Measurements from ENCODE around the gene AP1M1. TPM values are rescaled to one million over a fixed set of nuclear protein-coding genes. Genes with fewer than 3 reads are reported as not detected.

The AP1M1 gene
- total RNA-seq: 100 to 1,000 TPM in 1 of 6 experiments, 10 to 100 TPM in 5; 44.5 to 102 (median 62.5) TPM
- long read RNA-seq, full-length matches to known transcripts: 8 of 11 reads
- long read RNA-seq, partial matches to known transcripts: 1 of 11 reads
- long read RNA-seq, other reads (novel, unspliced or antisense): 2 of 11 reads

GRCh38 chr19:16197622-16198369 lies at the start of gene AP1M1:
AP1M1 (plus strand) TSS chr19:16197911; CDS start chr19:16198027, 116 bp downstream.
- H3K9me3 ChIP-seq: no peaks in the 10 kb centered on the region
- H3K27me3 ChIP-seq: no peaks in the 10 kb centered on the region
- TF ChIP-seq, protein P1, sequence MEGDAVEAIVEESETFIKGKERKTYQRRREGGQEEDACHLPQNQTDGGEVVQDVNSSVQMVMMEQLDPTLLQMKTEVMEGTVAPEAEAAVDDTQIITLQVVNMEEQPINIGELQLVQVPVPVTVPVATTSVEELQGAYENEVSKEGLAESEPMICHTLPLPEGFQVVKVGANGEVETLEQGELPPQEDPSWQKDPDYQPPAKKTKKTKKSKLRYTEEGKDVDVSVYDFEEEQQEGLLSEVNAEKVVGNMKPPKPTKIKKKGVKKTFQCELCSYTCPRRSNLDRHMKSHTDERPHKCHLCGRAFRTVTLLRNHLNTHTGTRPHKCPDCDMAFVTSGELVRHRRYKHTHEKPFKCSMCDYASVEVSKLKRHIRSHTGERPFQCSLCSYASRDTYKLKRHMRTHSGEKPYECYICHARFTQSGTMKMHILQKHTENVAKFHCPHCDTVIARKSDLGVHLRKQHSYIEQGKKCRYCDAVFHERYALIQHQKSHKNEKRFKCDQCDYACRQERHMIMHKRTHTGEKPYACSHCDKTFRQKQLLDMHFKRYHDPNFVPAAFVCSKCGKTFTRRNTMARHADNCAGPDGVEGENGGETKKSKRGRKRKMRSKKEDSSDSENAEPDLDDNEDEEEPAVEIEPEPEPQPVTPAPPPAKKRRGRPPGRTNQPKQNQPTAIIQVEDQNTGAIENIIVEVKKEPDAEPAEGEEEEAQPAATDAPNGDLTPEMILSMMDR (IDR thresholded peaks at IDR 0.05): no peak
- peak; percentile 71 for TF ChIP-seq POLR2A (IDR thresholded peaks at IDR 0.05)
- ATAC-seq: peak; percentile 71 to 81 (median 80)
- peak within 1 kb of the TSS; percentile 73 to 82 (median 76) for H3K27ac ChIP-seq
- no peaks in the 10 kb centered on the region for H3K36me3 ChIP-seq
- DNase-seq: peak; percentile 97 to 99 (median 99)
- H3K4me3 ChIP-seq: peak within 1 kb of the TSS; percentile 82 to 98 (median 93)
- 0% methylated on average over 21 of the region's 65 CpGs for WGBS (ENCODE audit: insufficient coverage, low coverage, low lambda C conversion rate, missing lambda C conversion rate)
- peaks cover 0 to 61% (median 27%) of the 10 kb centered on the region in 4 donors for H3K4me1 ChIP-seq
- intact Hi-C loops (cut with DNase I): no loop called here

DNA sequence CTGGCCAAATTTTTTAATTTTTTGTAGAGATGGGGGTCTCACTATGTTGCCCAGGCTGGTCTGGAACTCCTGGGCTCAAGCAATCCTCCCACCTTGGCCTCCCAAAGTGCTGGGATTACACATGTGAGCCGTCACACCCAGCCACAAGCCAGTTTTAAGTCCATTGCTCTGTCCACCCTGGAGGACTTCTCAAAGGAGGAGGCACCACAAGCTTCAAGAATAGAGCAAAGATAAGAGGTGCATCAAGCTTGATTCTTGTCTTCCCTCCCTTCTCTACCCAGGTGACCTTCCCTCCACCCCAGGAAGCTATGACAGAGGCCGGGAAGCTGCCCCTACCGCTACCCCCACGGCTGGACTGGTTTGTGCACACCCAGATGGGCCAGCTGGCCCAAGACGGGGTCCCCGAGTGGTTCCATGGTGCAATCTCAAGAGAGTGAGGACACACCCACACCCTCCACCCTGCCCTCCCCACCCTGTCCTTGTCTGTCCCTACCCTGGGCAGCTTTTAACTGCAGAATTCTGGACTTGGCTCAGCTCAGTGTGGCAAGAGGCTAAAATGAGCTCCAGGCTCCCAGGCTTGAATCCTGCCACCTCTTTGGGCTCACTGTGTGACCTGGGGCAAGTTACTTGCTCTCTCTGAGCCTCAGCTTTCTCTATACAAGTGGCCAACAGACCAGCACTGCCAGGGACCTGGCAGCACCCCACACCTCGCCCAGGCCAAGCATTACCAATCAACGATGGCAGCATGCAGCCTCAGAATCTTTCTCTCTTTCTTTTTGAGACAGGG lies 49.1 kb upstream of the AP1M1 start:
- WGBS (ENCODE audit: insufficient coverage, low coverage, low lambda C conversion rate, missing lambda C conversion rate): 50% methylated on average over 3 of the region's 8 CpGs
- no peaks in the 10 kb centered on the region for H3K9me3 ChIP-seq
- H3K4me3 ChIP-seq: no peak overlapping the region
- ATAC-seq (peak in 1 of 4 donors; percentile 23), DNase-seq (no peak)
- H3K27me3 ChIP-seq: no peaks in the 10 kb centered on the region
- TF ChIP-seq, protein P1 (IDR thresholded peaks at IDR 0.05): no peak
- no peak for TF ChIP-seq POLR2A (IDR thresholded peaks at IDR 0.05)
- no peaks in the 10 kb centered on the region for H3K36me3 ChIP-seq
- H3K4me1 ChIP-seq: no peaks in the 10 kb centered on the region
- intact Hi-C loops (cut with DNase I): no loop called here
- no peak overlapping the region for H3K27ac ChIP-seq

DNA sequence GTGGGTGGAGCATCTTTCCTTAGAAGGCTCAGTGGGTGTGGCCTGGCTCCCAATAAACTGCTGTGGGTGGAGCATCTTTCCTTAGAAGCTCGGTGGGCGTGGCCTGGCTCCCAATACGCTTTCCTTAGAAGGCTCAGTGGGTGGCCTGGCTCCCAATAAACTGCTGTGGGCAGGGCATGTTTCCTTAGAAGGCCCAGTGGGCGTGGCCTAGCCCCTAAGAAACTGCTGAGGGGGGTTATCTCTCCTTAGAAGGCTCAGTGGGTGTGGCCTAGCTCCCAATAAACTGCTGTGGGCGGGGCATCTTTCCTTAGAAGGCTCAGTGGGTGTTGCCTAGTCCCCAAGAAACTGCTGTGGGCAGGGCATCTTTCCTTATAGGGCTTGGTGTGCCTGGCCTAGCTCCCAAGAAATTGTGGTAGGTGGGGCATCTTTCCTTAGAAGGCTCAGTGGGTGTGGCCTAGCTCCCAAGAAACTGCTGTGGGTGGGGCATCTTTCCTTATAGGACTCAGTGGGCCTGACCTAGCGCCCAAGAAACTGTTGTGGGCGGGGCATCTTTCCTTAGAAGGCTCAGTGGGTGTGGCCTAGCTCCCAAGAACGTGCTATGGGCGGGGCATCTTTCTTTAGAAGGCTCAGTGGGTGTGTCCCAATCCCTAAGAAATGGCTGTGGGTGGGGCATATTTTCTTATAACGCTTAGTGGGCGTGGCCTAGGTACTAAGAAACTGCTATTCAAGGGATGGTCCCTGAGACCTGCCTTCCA lies 44.0 kb upstream of the AP1M1 start:
- H3K36me3 ChIP-seq: no peaks in the 10 kb centered on the region
- H3K4me3 ChIP-seq: no peak overlapping the region
- no peaks in the 10 kb centered on the region for H3K27me3 ChIP-seq
- intact Hi-C loops (cut with DNase I): no loop called here
- H3K27ac ChIP-seq: no peak overlapping the region
- WGBS (ENCODE audit: insufficient coverage, low coverage, low lambda C conversion rate, missing lambda C conversion rate): 33% methylated on average over 3 of the region's 11 CpGs
- ATAC-seq: no peak
- TF ChIP-seq, protein P1 (IDR thresholded peaks at IDR 0.05): no peak
- TF ChIP-seq POLR2A (IDR thresholded peaks at IDR 0.05): no peak
- DNase-seq: no peak
- no peaks in the 10 kb centered on the region for H3K4me1 ChIP-seq
- H3K9me3 ChIP-seq: no peaks in the 10 kb centered on the region

DNA sequence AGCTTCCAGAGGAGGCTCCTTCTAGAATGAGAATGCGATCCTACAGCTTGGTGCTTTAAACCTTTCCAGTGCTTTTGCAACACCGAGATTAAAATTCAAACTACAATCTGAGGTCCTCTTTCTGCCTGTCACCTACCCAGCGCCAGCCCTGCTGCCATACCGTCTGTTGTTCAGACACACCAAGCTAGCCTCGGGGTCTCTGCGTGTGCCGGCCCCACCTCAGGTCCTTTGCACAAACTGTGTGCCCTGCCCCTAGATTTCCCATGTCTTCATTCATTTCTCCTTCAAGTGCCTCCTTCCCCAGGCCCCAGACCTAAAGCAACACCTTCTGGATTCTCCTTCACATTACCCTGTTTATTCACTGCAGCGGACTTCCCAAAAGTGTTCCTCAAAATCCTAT lies 43.2 kb upstream of the AP1M1 start:
- 94% methylated on average over 5 of the region's 8 CpGs for WGBS (ENCODE audit: insufficient coverage, low coverage, low lambda C conversion rate, missing lambda C conversion rate)
- H3K4me3 ChIP-seq: no peak overlapping the region
- no peaks in the 10 kb centered on the region for H3K4me1 ChIP-seq
- H3K27me3 ChIP-seq: no peaks in the 10 kb centered on the region
- TF ChIP-seq, protein P1 (IDR thresholded peaks at IDR 0.05): no peak
- no peak for TF ChIP-seq POLR2A (IDR thresholded peaks at IDR 0.05)
- no peak for ATAC-seq
- no peaks in the 10 kb centered on the region for H3K36me3 ChIP-seq
- no peak for DNase-seq
- intact Hi-C loops (cut with DNase I): no loop called here
- H3K9me3 ChIP-seq: no peaks in the 10 kb centered on the region
- H3K27ac ChIP-seq: no peak overlapping the region
